Chondrocyte (in vitro differentiated cells): ENCODE measurements around the gene SFSWAP. TPM values are rescaled to one million over a fixed set of nuclear protein-coding genes. Genes with fewer than 3 reads are reported as not detected.

Source experiments
- DNase-seq: peaks from one replicate; pipeline ENCODE4 v3.0.0; 2021; ENCODE audit warnings: mixed read lengths, low spot score
- H3K27ac Mint-ChIP-seq: one replicate; pipeline ENCODE4 v1.8.0; 2021; ENCODE audit warnings: mild to moderate bottlenecking, moderate library complexity, mixed read lengths; ENCODE audit not compliant: unreplicated experiment
- H3K27me3 Mint-ChIP-seq: 2 replicates; pipeline ENCODE4 v1.8.0; 2021; ENCODE audit warnings: low read depth, mixed read lengths
- H3K36me3 Mint-ChIP-seq: 2 replicates; pipeline ENCODE4 v1.8.0; 2021; ENCODE audit warnings: low read depth, mixed read lengths
- H3K4me1 Mint-ChIP-seq: 2 replicates; pipeline ENCODE4 v1.8.0; 2021; ENCODE audit warnings: low read depth, mild to moderate bottlenecking, mixed read lengths
- H3K4me3 Mint-ChIP-seq: one replicate; pipeline ENCODE4 v1.8.0; 2021; ENCODE audit warnings: mild to moderate bottlenecking, moderate library complexity, mixed read lengths; ENCODE audit not compliant: unreplicated experiment
- H3K9me3 Mint-ChIP-seq: 2 replicates; pipeline ENCODE4 v1.8.0; 2021; ENCODE audit warnings: low read depth, mixed read lengths
- total RNA-seq: library from RNA; stranded (reverse); gene quantifications from 3 replicates; pipeline ENCODE4 v1.2.1, GENCODE V29; 2021
- TF ChIP-seq, protein P1 (sequence below): fragments of 200-600 bp; sonication (generic); IDR thresholded peaks from 2 replicates; pipeline ENCODE4 v1.5.0; 2021; ENCODE audit warnings: antibody characterized with exemption, mild to moderate bottlenecking, moderate library complexity

Gene SFSWAP
- total RNA-seq, 1 donor from 2014 or later: 33.0 TPM

DNA sequence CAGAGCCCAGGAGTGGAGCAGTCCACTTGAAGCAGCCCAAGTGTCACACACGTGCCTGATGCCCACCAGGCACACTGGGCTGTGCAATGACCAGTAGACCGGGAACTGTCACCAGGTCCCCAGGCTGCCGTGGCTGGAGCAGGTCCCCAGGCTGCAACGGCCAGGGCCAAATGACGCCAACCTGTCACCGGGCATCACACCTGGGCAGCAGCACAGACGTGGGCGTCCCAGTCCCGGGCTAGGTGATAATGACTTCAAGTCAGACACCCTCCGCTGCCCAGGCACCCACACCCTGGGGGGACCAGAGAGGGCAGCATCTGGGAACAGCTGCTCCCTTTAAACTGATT lies 86.7 kb downstream of the SFSWAP start:
- H3K36me3 Mint-ChIP-seq: peaks cover 24% of the 10 kb centered on the region
- H3K9me3 Mint-ChIP-seq: no peaks in the 10 kb centered on the region

DNA sequence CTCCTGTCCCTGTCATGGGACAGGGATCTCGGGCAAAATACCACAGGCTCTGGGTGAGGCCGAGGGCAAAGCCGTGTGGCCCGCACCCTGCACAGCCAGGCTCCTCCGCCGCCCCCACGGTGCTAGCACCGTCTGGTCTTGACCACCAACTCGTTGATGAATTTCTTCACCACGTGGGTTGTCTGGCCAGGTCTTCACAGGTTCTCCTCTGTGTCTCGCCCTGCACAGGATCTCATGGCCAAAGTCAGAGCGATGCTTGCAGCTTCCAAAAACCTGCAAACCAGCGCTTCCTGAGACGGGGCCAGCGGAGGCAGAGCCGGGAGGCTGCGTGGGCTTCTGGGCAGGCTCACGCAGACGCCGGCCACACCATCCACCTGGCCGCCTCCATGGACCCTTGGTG lies 88.3 kb downstream of the SFSWAP start:
- no peaks in the 10 kb centered on the region for H3K27me3 Mint-ChIP-seq
- H3K4me3 Mint-ChIP-seq: no peak overlapping the region
- DNase-seq: no peak
- TF ChIP-seq, protein P1, sequence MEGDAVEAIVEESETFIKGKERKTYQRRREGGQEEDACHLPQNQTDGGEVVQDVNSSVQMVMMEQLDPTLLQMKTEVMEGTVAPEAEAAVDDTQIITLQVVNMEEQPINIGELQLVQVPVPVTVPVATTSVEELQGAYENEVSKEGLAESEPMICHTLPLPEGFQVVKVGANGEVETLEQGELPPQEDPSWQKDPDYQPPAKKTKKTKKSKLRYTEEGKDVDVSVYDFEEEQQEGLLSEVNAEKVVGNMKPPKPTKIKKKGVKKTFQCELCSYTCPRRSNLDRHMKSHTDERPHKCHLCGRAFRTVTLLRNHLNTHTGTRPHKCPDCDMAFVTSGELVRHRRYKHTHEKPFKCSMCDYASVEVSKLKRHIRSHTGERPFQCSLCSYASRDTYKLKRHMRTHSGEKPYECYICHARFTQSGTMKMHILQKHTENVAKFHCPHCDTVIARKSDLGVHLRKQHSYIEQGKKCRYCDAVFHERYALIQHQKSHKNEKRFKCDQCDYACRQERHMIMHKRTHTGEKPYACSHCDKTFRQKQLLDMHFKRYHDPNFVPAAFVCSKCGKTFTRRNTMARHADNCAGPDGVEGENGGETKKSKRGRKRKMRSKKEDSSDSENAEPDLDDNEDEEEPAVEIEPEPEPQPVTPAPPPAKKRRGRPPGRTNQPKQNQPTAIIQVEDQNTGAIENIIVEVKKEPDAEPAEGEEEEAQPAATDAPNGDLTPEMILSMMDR: no peak
- no peaks in the 10 kb centered on the region for H3K9me3 Mint-ChIP-seq
- no peak overlapping the region for H3K27ac Mint-ChIP-seq
- H3K4me1 Mint-ChIP-seq: peaks cover 5% of the 10 kb centered on the region
- peaks cover 22% of the 10 kb centered on the region for H3K36me3 Mint-ChIP-seq

More for the DNA sequence above, 86.7 kb downstream of the SFSWAP start:
- H3K4me3 Mint-ChIP-seq: no peak overlapping the region
- H3K4me1 Mint-ChIP-seq: peaks cover 12% of the 10 kb centered on the region
- no peak overlapping the region for H3K27ac Mint-ChIP-seq
- TF ChIP-seq, protein P1: no peak
- peak; percentile 66 for DNase-seq
- no peaks in the 10 kb centered on the region for H3K27me3 Mint-ChIP-seq

DNA sequence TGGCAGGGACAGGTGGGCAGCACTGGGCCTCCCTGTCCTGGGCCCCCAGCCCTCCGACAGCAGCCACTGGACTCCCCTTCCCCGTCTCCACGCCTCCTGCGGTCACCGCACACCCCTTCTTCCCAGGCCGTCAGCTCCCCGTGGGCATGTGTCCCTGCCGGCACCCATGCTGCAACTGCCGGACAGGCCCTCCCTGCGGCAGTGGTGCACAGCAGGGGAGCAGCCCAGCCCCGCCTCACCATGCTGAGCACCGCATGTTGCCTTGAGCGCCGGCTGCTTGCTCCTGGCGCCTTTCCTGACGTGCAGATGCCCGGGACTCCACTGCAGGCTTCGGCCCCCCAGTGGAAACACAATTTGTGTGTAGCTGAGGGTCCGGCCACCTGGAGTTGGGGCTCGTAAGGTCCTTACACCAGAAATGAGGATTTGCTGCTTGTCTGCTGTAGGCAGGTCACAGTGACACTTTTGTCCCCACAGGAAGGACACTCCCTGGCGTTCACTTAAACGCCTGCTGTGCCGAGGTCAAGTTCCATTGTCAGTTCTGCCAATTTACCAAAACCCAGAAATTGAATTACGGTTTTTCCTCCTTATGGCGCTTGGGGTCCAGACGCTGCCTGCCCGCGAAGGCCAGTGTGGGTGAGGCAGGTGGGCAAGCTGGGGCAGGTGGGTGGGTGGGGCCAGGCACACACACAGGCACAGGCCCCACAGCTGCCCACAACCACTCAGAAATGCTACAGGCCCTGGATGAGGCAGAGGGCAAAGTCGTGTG lies 89.1 kb downstream of the SFSWAP start:
- peak; percentile 91 for DNase-seq
- Mint-ChIP-seq H3K9me3 (no peaks in the 10 kb centered on the region), H3K27ac (no peak overlapping the region), H3K4me3 (no peak overlapping the region), H3K36me3 (peaks cover 22% of the 10 kb centered on the region), H3K27me3 (no peaks in the 10 kb centered on the region), H3K4me1 (peaks cover 7% of the 10 kb centered on the region)
- TF ChIP-seq, protein P1: no peak

DNA sequence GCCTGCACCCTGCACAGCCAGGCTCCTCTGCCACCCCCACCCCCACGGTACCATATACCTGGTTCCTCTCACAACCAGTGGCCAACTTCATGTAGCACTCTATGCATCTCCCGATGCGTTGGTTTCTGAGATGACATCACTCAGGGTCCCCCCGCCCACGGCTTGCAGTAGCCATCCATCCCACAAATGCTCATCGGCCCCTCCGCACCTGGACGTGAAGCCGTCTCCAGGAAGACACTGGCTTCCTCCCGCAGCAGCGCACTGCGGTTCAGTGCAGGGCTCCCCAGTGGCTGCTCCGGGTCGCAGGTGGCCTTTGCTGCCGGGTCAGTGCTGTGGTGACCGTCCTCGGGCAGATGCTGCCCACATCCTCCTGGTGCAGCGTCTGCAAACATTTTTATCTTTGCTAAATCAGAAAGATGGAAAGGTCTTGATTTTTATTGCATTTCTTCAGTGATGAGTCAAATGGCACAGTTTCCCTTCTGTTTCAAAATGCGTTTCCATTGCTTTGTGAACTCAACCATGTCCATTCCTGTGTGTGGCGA lies 89.8 kb downstream of the SFSWAP start:
- TF ChIP-seq, protein P1: no peak
- peaks cover 2% of the 10 kb centered on the region for H3K9me3 Mint-ChIP-seq
- H3K36me3 Mint-ChIP-seq: peaks cover 22% of the 10 kb centered on the region
- no peak for DNase-seq
- H3K27ac Mint-ChIP-seq: no peak overlapping the region
- peaks cover 7% of the 10 kb centered on the region for H3K4me1 Mint-ChIP-seq
- no peak overlapping the region for H3K4me3 Mint-ChIP-seq
- no peaks in the 10 kb centered on the region for H3K27me3 Mint-ChIP-seq

DNA sequence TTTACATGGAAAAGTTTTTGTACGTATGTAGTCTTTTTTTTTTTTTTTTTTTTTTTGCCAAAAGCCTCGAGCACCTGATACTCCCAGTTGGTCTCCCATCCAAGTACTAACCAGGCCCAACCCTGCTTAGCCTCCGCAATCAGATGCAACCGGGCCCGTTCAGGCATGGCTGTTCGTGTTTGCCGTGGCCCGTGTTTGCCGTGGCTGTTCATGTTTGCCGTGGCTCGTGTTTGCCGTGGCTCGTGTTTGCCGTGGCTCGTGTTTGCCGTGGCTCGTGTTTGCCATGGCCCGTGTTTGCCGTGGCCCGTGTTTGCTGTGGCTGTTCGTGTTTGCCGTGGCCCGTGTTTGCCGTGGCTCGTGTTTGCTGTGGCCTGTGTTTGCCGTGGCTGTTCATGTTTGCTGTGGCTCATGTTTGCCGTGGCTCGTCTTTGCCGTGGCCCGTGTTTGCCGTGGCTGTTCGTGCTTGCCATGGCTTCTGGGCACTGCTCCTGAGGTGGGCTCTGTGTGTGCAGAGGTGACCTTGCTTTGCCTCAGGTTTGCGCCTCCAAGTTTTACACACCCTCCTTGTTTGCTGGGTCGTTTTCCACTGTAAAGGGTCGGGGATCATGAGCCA lies 90.5 kb downstream of the SFSWAP start:
- peaks cover 20% of the 10 kb centered on the region for H3K36me3 Mint-ChIP-seq

More for the DNA sequence above, 90.5 kb downstream of the SFSWAP start:
- H3K4me3 Mint-ChIP-seq: no peak overlapping the region
- H3K27ac Mint-ChIP-seq: no peak overlapping the region
- TF ChIP-seq, protein P1: no peak
- no peak for DNase-seq
- no peaks in the 10 kb centered on the region for H3K27me3 Mint-ChIP-seq
- H3K4me1 Mint-ChIP-seq: peaks cover 7% of the 10 kb centered on the region
- peaks cover 2% of the 10 kb centered on the region for H3K9me3 Mint-ChIP-seq
